ENCODE data around the gene RNF103. TPM values are rescaled to one million over a fixed set of nuclear protein-coding genes. Genes with fewer than 3 reads are reported as not detected.
A peak's percentile ranks its signal among the peaks of the same experiment; 100 is the strongest.

Gene RNF103
- total and polyA plus RNA-seq, 2 of the 13 experiments (the other 11 are each of a cell fraction or from before 2014, with no cell fraction given), result 19.8 to 21.1 TPM

GRCh38 chr2:86562922-86563649 is 60.6 kb downstream of the RNF103 start, which contains the start of gene CHMP3 (continued):
- TF ChIP-seq TRIM24 (CRISPR knock-in tag; IDR thresholded peaks at IDR 0.05) (no peak), ZFP37 (CRISPR knock-in tag; IDR thresholded peaks at IDR 0.05; ENCODE audit: borderline replicate concordance) (peak; percentile 97), REL (CRISPR knock-in tag; conservative IDR thresholded peaks at IDR 0.05) (0 out of 2 replicates have a peak, but pooled peaks have one; percentile 81), POLR2A (IDR thresholded peaks at IDR 0.05; ENCODE audit: insufficient read depth in 1 of 2, low read depth in 2 of 2, low read length in 2 of 2) (peak; percentile 79 to 87), NCOR1 (IDR thresholded peaks at IDR 0.05; ENCODE audit: borderline replicate concordance, low read length) (peak; percentile 52; the same call in 1 of the 2 replicates), ADNP (CRISPR knock-in tag; IDR thresholded peaks at IDR 0.05) (no peak), ARNT2 (CRISPR knock-in tag; IDR thresholded peaks at IDR 0.05; ENCODE audit: low read depth) (peak; percentile 79), AGO1 (IDR thresholded peaks at IDR 0.05; ENCODE audit: low read depth, low read length, poor library complexity, severe bottlenecking) (peak; percentile 70), SIN3A (IDR thresholded peaks at IDR 0.05; ENCODE audit: borderline replicate concordance, low read depth, low read length) (peak; percentile 79; the same call in 1 of the 2 replicates), SNAPC2 (CRISPR knock-in tag; IDR thresholded peaks at IDR 0.05) (peak; percentile 21; the same call in 1 of the 2 replicates), ZBTB40 (IDR thresholded peaks at IDR 0.05) (no peak), ZBTB40 (CRISPR knock-in tag; IDR thresholded peaks at IDR 0.05) (peak; percentile 59; the same call in 1 of the 2 replicates), RARA (CRISPR knock-in tag; IDR thresholded peaks at IDR 0.05) (peak; percentile 25; the same call in 1 of the 2 replicates), GATAD1 (CRISPR knock-in tag; IDR thresholded peaks at IDR 0.05) (peak; percentile 78; the same call in 1 of the 2 replicates), ISL2 (CRISPR knock-in tag; IDR thresholded peaks at IDR 0.05) (peak; percentile 43; the same call in 1 of the 2 replicates), RFX3 (CRISPR knock-in tag; IDR thresholded peaks at IDR 0.05) (no peak), E2F1 (CRISPR knock-in tag; IDR thresholded peaks at IDR 0.05) (peak; percentile 55; the same call in 1 of the 2 replicates)
- TF ChIP-seq, protein P1, sequence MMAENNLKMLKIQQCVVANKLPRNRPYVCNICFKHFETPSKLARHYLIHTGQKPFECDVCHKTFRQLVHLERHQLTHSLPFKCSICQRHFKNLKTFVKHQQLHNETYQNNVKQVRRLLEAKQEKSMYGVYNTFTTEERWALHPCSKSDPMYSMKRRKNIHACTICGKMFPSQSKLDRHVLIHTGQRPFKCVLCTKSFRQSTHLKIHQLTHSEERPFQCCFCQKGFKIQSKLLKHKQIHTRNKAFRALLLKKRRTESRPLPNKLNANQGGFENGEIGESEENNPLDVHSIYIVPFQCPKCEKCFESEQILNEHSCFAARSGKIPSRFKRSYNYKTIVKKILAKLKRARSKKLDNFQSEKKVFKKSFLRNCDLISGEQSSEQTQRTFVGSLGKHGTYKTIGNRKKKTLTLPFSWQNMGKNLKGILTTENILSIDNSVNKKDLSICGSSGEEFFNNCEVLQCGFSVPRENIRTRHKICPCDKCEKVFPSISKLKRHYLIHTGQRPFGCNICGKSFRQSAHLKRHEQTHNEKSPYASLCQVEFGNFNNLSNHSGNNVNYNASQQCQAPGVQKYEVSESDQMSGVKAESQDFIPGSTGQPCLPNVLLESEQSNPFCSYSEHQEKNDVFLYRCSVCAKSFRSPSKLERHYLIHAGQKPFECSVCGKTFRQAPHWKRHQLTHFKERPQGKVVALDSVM (CRISPR knock-in tag; IDR thresholded peaks at IDR 0.05), result peak; percentile 64; the same call in 1 of the 2 replicates

Data from HepG2 (cell line).